SK-N-MC (cell line): Measurements from ENCODE around the gene GPC5.

Experiments
- EZH2 ChIP-seq: fragments of 200-600 bp; sonication (generic); IDR thresholded peaks from one replicate; pipeline ENCODE4 v1.6.1; 2017; ENCODE audit warnings: antibody characterized with exemption
- POLR2AphosphoS5 ChIP-seq: IDR thresholded peaks from 2 replicates; pipeline ENCODE4 v1.6.1; 2012; ENCODE audit warnings: mild to moderate bottlenecking, low read depth, low read length, borderline replicate concordance

- TF ChIP-seq POLR2AphosphoS5 = no peak
- no peak for TF ChIP-seq EZH2
Observed at GRCh38 chr13:92769046-92769445, 1370.6 kb downstream of the GPC5 start.
